ENCODE results near the gene BICDL2.

GRCh38 chr16:3004781-3005284 is 31.9 kb downstream of the BICDL2 start:
- TF ChIP-seq CTCF (IDR thresholded peaks at IDR 0.05), result no peak
- TF ChIP-seq POLR2A (IDR thresholded peaks at IDR 0.05), result no peak

All from gastroesophageal sphincter (tissue), 3 donors.